Prostate gland (tissue), 2 donors: Measurements from ENCODE around the gene MAD2L2. TPM values are rescaled to one million over a fixed set of nuclear protein-coding genes. Genes with fewer than 3 reads are reported as not detected.

Source experiments
- DNase-seq: peaks from one replicate; pipeline ENCODE4 v3.0.0-alpha.2; 2019; ENCODE audit warnings: low spot score
- H3K27ac ChIP-seq, 2 donors: fragments of 200-600 bp; sonication (generic); 2 replicates each; pipeline ENCODE4 v1.5.1; 2017 to 2019
- H3K27me3 ChIP-seq: fragments of 200-600 bp; sonication (generic); replicated peaks from 2 replicates; pipeline ENCODE4 v1.5.1; 2019; ENCODE audit not compliant: insufficient read depth
- H3K36me3 ChIP-seq, 2 donors: fragments of 200-600 bp; sonication (generic); 1 replicate in 1 of 2; 2 replicates in 1 of 2; pipeline versions ENCODE4 v1.5.1 to v1.8.1; 2017 to 2019
- H3K4me1 ChIP-seq: fragments of 200-600 bp; sonication (generic); replicated peaks from 2 replicates; pipeline ENCODE4 v1.5.1; 2019
- H3K4me3 ChIP-seq, 2 donors: fragments of 200-600 bp; sonication (generic); 2 replicates each; pipeline ENCODE4 v1.5.1; 2017 to 2019
- H3K9me3 ChIP-seq: fragments of 200-600 bp; sonication (generic); 2 replicates; pipeline ENCODE4 v1.5.1; 2017
- POLR2A ChIP-seq: fragments of 450-650 bp; IDR thresholded peaks from one replicate; pipeline ENCODE4 v1.6.1; 2016; ENCODE audit warnings: antibody characterized with exemption, mild to moderate bottlenecking
- POLR2AphosphoS5 ChIP-seq: sonication (generic); formaldehyde crosslinking; IDR thresholded peaks from one replicate; pipeline ENCODE4 v1.6.1; 2017; ENCODE audit warnings: antibody characterized with exemption
- WGBS: methylation state at CpG from one replicate; pipeline ENCODE4 v1.1.5; 2018; 5-methylcytosine and 5-hydroxymethylcytosine counted together
- intact Hi-C: fragments of 100-400 bp; cut with DNase I; formaldehyde crosslinking; loops from one replicate; pipeline ENCODE4 v1.14.2; 2022
- total RNA-seq, 2 donors: library from RNA; depleted of rRNA; stranded (reverse); fragments of >200 nt; gene quantifications; one replicate each; pipeline ENCODE4 v1.1.0, GENCODE V29; 2016
- TF ChIP-seq, protein P1 (sequence below), 4 experiments: fragments of 200-600 bp in 2 of 4; fragments of 450-650 bp in 2 of 4; sonication (generic) in 2 of 4; IDR thresholded peaks; 1 replicate in 3 of 4; 2 replicates in 1 of 4; pipeline ENCODE4 v1.5.1; 2016 to 2019; ENCODE audit warnings: antibody characterized with exemption in 4 of 4, mild to moderate bottlenecking in 2 of 4, moderate library complexity in 2 of 4

The MAD2L2 gene
- total RNA-seq, 2 donors from 2014 or later: 37.3 to 67.8 TPM

DNA sequence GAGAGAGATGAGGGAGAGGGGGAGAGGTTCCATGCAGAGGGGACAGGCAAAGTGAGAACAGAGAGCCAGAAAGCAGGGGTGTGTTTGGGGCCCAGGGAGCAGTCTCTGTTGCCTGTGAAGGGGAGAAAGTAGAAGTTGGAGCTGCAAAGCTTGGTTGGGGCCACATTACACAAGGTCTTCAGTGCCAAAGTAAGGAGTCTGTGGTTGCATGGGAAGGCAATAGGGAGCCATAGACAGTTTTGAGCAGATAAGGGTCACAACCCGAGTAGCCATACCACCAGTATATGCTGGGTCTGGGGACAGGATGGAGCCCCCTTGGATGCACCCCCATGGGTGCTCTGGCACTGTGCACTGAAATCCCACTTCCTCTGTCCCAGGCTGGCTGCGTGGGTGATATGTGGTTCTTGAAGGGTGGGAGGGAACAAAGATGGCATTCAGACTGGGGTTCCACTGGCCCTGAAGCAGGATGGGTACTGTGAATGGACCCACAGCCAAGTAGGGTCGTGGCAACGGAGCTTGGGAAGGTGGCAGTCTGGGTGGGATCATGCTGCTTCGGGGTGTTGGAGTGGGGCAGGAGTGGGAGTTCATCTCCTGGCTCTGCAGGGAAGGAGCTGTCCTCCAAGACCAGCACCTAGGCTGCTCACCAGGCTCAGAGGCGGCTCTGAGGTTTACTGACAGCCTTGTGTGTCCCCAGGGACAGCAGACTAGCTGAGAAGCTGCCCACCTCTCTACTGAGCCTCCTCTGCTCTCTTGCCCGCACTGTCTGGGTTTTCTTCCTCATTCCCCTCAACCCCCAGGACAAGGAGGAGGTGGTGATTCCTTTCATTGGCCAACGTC lies 22.6 kb upstream of the MAD2L2 start:
- H3K27ac ChIP-seq: no peak overlapping the region
- TF ChIP-seq, protein P1, sequence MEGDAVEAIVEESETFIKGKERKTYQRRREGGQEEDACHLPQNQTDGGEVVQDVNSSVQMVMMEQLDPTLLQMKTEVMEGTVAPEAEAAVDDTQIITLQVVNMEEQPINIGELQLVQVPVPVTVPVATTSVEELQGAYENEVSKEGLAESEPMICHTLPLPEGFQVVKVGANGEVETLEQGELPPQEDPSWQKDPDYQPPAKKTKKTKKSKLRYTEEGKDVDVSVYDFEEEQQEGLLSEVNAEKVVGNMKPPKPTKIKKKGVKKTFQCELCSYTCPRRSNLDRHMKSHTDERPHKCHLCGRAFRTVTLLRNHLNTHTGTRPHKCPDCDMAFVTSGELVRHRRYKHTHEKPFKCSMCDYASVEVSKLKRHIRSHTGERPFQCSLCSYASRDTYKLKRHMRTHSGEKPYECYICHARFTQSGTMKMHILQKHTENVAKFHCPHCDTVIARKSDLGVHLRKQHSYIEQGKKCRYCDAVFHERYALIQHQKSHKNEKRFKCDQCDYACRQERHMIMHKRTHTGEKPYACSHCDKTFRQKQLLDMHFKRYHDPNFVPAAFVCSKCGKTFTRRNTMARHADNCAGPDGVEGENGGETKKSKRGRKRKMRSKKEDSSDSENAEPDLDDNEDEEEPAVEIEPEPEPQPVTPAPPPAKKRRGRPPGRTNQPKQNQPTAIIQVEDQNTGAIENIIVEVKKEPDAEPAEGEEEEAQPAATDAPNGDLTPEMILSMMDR (IDR thresholded peaks at IDR 0.05): no peak
- no peak for TF ChIP-seq POLR2A
- TF ChIP-seq POLR2AphosphoS5: no peak
- no peaks in the 10 kb centered on the region for H3K4me1 ChIP-seq
- H3K9me3 ChIP-seq: no peaks in the 10 kb centered on the region
- H3K27me3 ChIP-seq: no peaks in the 10 kb centered on the region
- no peak for DNase-seq
- H3K36me3 ChIP-seq: no peaks in the 10 kb centered on the region
- no peak overlapping the region for H3K4me3 ChIP-seq
- 59% methylated on average over 8 of the region's 8 CpGs for WGBS
- intact Hi-C loops: no loop called here

DNA sequence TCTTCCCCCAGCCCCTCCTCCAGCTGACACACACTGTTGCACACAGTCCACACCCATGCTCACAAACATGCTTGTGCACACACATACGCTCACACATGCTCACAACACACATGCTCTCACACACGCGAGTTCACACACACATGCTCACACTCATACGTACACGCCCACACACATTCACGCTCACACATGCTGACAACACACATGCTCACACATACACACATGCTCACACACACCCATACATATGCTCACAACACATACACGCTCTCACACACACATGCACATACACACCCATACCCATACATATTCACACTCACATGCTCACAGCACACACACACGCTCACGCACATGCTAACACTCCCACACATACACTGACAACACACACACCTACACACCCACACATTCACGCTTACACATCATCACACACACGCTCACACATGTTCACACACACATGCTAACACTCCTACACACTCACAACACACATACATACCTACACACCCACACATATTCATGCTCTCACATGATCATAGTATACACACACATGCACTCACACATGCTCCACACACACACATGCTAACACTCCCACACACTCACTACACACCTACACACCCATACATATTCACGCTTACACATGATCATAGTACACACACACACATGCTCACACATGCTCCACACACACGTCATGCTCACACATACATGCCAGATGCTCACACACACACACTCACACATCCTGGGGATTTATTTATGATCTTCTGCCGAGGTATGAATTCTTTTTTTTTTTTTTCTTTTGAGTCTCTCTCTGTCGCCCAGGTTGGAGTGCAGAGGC lies 21.2 kb upstream of the MAD2L2 start:
- H3K27ac ChIP-seq: no peak overlapping the region
- no peak for DNase-seq
- no peaks in the 10 kb centered on the region for H3K27me3 ChIP-seq
- intact Hi-C loops: no loop called here
- no peaks in the 10 kb centered on the region for H3K36me3 ChIP-seq
- H3K4me3 ChIP-seq: no peak overlapping the region
- no peaks in the 10 kb centered on the region for H3K4me1 ChIP-seq
- no peaks in the 10 kb centered on the region for H3K9me3 ChIP-seq
- 57% methylated on average over 15 of the region's 15 CpGs for WGBS
- TF ChIP-seq, protein P1 (IDR thresholded peaks at IDR 0.05): no peak
- no peak for TF ChIP-seq POLR2AphosphoS5
- TF ChIP-seq POLR2A: no peak

DNA sequence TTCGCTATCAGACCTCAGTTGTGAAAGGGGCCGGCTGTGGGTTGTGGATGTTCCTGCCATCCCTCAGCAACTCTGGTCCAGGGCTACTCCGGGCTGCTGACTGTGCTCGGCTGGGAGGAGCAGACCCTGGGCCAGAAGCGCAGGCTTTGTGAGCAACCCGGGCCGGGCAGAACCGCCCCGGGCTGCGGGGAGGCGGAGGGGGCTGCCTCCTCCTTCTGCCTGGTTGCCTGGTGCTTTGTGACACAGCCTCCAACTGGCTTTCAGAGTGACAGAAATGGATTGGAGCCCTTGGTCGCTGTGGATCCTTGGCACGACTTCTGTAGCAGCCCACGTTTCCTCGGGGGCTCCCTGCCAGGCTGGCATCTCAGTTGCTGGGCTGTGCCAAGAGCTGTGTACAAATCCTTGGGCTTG lies 20.6 kb upstream of the MAD2L2 start:
- Histone ChIP-seq H3K27me3 (no peaks in the 10 kb centered on the region), H3K4me3 (no peak overlapping the region), H3K36me3 (no peaks in the 10 kb centered on the region), H3K9me3 (no peaks in the 10 kb centered on the region), H3K4me1 (no peaks in the 10 kb centered on the region), H3K27ac (no peak overlapping the region)
- intact Hi-C loops: no loop called here
- no peak for TF ChIP-seq POLR2A
- TF ChIP-seq POLR2AphosphoS5: peak; percentile 4
- TF ChIP-seq, protein P1 (IDR thresholded peaks at IDR 0.05): no peak
- WGBS: 12% methylated on average over 15 of the region's 15 CpGs
- DNase-seq: peak; percentile 10

DNA sequence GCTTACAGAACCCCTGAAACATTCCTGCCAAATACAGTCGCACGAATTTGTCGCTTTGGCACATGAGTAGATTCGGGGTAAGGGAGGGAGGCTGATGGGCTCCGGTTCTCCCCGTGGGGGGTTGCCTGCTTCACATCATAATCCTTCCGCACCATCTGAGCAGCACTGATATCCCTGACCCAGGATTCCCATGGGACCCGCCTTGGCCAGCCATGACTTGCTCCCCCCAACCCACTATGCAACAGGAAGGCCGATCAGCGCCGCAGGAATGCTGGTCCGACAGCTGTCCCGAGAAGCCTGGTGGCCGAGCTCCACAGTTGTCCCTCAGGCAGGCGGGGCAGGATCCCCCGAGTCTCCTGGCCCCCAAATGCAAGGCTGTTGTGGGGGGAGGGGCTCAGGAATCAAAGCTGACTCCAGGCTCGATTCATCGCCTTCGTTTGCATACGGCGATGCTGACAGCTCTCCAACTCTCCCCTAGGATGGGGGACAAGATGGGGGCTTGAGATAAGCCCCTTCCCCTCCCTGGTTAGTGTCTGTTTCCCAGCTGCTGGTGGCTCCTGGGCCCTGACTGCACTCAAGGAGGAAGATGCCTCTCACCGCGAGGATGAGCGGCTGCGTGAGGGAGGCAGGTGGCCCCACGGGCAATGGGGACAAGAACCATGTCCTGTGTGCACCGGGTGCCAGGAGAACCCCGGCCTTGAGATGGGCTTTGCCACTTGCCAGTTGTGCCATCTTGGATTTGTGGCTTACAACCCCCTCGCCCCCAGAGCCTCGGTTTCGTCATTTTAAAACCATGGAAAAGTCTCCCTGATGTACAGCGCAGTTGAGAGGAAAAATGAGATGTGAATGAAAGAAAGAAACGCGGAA lies 19.9 kb upstream of the MAD2L2 start:
- intact Hi-C loops: no loop called here
- no peaks in the 10 kb centered on the region for H3K4me1 ChIP-seq
- H3K27ac ChIP-seq: no peak overlapping the region
- H3K4me3 ChIP-seq: no peak overlapping the region
- H3K36me3 ChIP-seq: no peaks in the 10 kb centered on the region
- no peak for DNase-seq
- TF ChIP-seq, protein P1 (IDR thresholded peaks at IDR 0.05): no peak
- TF ChIP-seq POLR2A: no peak
- no peak for TF ChIP-seq POLR2AphosphoS5
- H3K9me3 ChIP-seq: no peaks in the 10 kb centered on the region
- H3K27me3 ChIP-seq: no peaks in the 10 kb centered on the region
- WGBS: 56% methylated on average over 33 of the region's 34 CpGs
